GM23338 (cell line): ENCODE results near the gene PRLHR. TPM values are rescaled to one million over a fixed set of nuclear protein-coding genes. Genes with fewer than 3 reads are reported as not detected.

Experiments used
- ATAC-seq: fragments of 200-7000 bp; cut with Tn5 transposase; 3 replicates; pipeline ENCODE4 v1.9.1; 2020
- DNase-seq: peaks from one replicate; pipeline ENCODE4 v3.0.0-alpha.2; 2015; ENCODE audit warnings: low spot score
- H2AFZ ChIP-seq: fragments of 200-600 bp; sonication (generic); 2 replicates; pipeline ENCODE4 v1.8.0; 2016; ENCODE audit warnings: antibody characterized with exemption, mild to moderate bottlenecking, moderate library complexity
- H3F3A ChIP-seq: fragments of 200-600 bp; sonication (generic); replicated peaks from 2 replicates; pipeline ENCODE4 v1.8.0; 2017; ENCODE audit warnings: antibody characterized with exemption, mixed run types, low read depth
- H3K27ac ChIP-seq: fragments of 200-600 bp; sonication (generic); 2 replicates; pipeline ENCODE4 v1.6.1; 2016; ENCODE audit warnings: low read depth
- H3K27me3 ChIP-seq: fragments of 200-600 bp; sonication (generic); 2 replicates; pipeline ENCODE4 v1.8.0; 2016; ENCODE audit warnings: mild to moderate bottlenecking, mixed run types, moderate library complexity; ENCODE audit not compliant: insufficient read depth
- H3K36me3 ChIP-seq: fragments of 200-600 bp; sonication (generic); 2 replicates; pipeline ENCODE4 v1.8.0; 2016; ENCODE audit warnings: mild to moderate bottlenecking; ENCODE audit not compliant: insufficient read depth
- H3K4me1 ChIP-seq: fragments of 200-600 bp; sonication (generic); 2 replicates; pipeline ENCODE4 v1.8.0; 2016; ENCODE audit warnings: mild to moderate bottlenecking, moderate library complexity; ENCODE audit not compliant: insufficient read depth
- H3K4me2 ChIP-seq: fragments of 200-600 bp; sonication (generic); 2 replicates; pipeline ENCODE4 v1.7.1; 2017; ENCODE audit warnings: mixed run types
- H3K4me3 ChIP-seq: fragments of 200-600 bp; sonication (generic); 2 replicates; pipeline ENCODE4 v1.6.1; 2016; ENCODE audit warnings: mixed run types
- H3K79me2 ChIP-seq: fragments of 200-600 bp; sonication (generic); replicated peaks from 2 replicates; pipeline ENCODE4 v1.8.0; 2017; ENCODE audit warnings: mild to moderate bottlenecking; ENCODE audit not compliant: insufficient read depth
- H3K9me2 ChIP-seq: fragments of 200-600 bp; sonication (generic); 2 replicates; pipeline ENCODE4 v1.8.0; 2017; ENCODE audit not compliant: insufficient read depth
- H4K20me1 ChIP-seq: fragments of 200-600 bp; sonication (generic); replicated peaks from 2 replicates; pipeline ENCODE4 v1.8.0; 2017; ENCODE audit warnings: mild to moderate bottlenecking; ENCODE audit not compliant: insufficient read depth
- H3K27ac Mint-ChIP-seq: 2 replicates; pipeline ENCODE4 v1.8.0; 2020; ENCODE audit warnings: inconsistent platforms, mild to moderate bottlenecking, moderate library complexity, mixed read lengths
- H3K27me3 Mint-ChIP-seq: 3 replicates; pipeline ENCODE4 v1.8.0; 2022; ENCODE audit warnings: low read depth, mild to moderate bottlenecking, moderate library complexity, mixed read lengths, inconsistent platforms; ENCODE audit not compliant: insufficient read depth, poor library complexity
- H3K36me3 Mint-ChIP-seq: 3 replicates; pipeline ENCODE4 v1.8.0; 2021; ENCODE audit warnings: low read depth, mild to moderate bottlenecking, inconsistent platforms, moderate library complexity, mixed read lengths
- H3K4me1 Mint-ChIP-seq: 3 replicates; pipeline ENCODE4 v1.8.0; 2020; ENCODE audit warnings: mild to moderate bottlenecking, inconsistent platforms, mixed read lengths
- H3K4me3 Mint-ChIP-seq: 3 replicates; pipeline ENCODE4 v1.8.0; 2021; ENCODE audit warnings: moderate library complexity, mild to moderate bottlenecking, inconsistent platforms, mixed read lengths
- H3K9me3 Mint-ChIP-seq: 3 replicates; pipeline ENCODE4 v1.8.0; 2020; ENCODE audit warnings: moderate library complexity, mild to moderate bottlenecking, inconsistent platforms, mixed read lengths
- CREB1 ChIP-seq: fragments of 250-450 bp; sonication (Bioruptor Pico); IDR thresholded peaks from 2 replicates; pipeline ENCODE4 v1.5.0; 2020; ENCODE audit warnings: low read depth, mild to moderate bottlenecking, moderate library complexity
- REST ChIP-seq: IDR thresholded peaks from one replicate; pipeline ENCODE4 v1.6.1; 2018; ENCODE audit warnings: antibody characterized with exemption; ENCODE audit not compliant: unreplicated experiment
- ZNF331 ChIP-seq: fragments of 250-450 bp; sonication (Bioruptor Pico); IDR thresholded peaks from 2 replicates; pipeline ENCODE4 v1.5.0; 2020; ENCODE audit warnings: low read depth, mild to moderate bottlenecking, moderate library complexity
- polyA plus RNA-seq: library from polyadenylated mRNA; unstranded; fragments of >200 nt; fragmentation: Nextera tagmentation; extraction: Ambion mirVana; gene quantifications from 2 replicates; pipeline ENCODE4 v1.2.1, GENCODE V29; 2016
- total RNA-seq: library from RNA; depleted of rRNA; stranded (reverse); fragments of >200 nt; shearing (Covaris generic); gene quantifications from 2 replicates; pipeline ENCODE4 v1.2.3, GENCODE V29; 2014
- TF ChIP-seq, protein P1 (sequence below): fragments of 250-450 bp; sonication (Bioruptor Pico); IDR thresholded peaks from 2 replicates; pipeline ENCODE4 v1.5.0; 2020; ENCODE audit warnings: mild to moderate bottlenecking, moderate library complexity

Gene PRLHR
- total and polyA plus RNA-seq, 2 experiments from 2014 or later = 0.24 TPM; not detected in 1

DNA sequence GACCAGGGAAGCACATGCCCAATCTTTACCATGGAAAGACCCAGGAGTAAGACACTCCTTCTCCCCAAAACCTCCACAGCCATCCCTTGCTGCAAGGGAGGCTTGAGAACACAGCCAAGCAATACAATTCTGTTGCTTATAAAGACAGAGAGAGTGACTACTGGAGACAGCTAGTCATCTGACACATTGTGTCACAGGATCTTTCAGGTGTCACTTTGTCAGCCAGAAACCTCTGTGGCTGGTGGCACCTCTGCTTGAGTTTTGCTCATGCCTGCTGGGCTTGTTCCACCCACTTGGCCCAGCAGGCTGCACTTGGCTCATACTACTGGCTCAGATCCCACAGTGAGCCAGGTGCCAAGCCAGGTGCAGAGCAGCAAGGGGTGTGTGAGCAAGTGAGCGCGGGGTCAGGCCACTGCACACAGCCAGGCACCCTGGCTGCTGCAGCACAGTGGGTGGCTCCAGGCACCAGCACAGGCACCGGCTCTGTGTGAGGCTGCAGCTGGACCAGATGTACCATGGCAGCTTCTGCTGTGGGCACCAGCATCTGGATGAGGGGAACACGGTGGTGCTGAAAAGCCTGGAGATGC is 12.4 kb upstream of the PRLHR start:
- no peak overlapping the region for H3K27ac ChIP-seq
- DNase-seq = no peak
- H3K4me2 ChIP-seq = no peak overlapping the region
- H3K9me3 Mint-ChIP-seq = peaks cover 17% of the 10 kb centered on the region; the same call in 2 of the 3 replicates
- H3K36me3 ChIP-seq = no peaks in the 10 kb centered on the region
- no peak overlapping the region for H2AFZ ChIP-seq
- no peaks in the 10 kb centered on the region for H3K4me1 ChIP-seq
- TF ChIP-seq CREB1 (CRISPR knock-in tag) (no peak), ZNF331 (CRISPR knock-in tag) (no peak), REST (no peak)
- TF ChIP-seq, protein P1, sequence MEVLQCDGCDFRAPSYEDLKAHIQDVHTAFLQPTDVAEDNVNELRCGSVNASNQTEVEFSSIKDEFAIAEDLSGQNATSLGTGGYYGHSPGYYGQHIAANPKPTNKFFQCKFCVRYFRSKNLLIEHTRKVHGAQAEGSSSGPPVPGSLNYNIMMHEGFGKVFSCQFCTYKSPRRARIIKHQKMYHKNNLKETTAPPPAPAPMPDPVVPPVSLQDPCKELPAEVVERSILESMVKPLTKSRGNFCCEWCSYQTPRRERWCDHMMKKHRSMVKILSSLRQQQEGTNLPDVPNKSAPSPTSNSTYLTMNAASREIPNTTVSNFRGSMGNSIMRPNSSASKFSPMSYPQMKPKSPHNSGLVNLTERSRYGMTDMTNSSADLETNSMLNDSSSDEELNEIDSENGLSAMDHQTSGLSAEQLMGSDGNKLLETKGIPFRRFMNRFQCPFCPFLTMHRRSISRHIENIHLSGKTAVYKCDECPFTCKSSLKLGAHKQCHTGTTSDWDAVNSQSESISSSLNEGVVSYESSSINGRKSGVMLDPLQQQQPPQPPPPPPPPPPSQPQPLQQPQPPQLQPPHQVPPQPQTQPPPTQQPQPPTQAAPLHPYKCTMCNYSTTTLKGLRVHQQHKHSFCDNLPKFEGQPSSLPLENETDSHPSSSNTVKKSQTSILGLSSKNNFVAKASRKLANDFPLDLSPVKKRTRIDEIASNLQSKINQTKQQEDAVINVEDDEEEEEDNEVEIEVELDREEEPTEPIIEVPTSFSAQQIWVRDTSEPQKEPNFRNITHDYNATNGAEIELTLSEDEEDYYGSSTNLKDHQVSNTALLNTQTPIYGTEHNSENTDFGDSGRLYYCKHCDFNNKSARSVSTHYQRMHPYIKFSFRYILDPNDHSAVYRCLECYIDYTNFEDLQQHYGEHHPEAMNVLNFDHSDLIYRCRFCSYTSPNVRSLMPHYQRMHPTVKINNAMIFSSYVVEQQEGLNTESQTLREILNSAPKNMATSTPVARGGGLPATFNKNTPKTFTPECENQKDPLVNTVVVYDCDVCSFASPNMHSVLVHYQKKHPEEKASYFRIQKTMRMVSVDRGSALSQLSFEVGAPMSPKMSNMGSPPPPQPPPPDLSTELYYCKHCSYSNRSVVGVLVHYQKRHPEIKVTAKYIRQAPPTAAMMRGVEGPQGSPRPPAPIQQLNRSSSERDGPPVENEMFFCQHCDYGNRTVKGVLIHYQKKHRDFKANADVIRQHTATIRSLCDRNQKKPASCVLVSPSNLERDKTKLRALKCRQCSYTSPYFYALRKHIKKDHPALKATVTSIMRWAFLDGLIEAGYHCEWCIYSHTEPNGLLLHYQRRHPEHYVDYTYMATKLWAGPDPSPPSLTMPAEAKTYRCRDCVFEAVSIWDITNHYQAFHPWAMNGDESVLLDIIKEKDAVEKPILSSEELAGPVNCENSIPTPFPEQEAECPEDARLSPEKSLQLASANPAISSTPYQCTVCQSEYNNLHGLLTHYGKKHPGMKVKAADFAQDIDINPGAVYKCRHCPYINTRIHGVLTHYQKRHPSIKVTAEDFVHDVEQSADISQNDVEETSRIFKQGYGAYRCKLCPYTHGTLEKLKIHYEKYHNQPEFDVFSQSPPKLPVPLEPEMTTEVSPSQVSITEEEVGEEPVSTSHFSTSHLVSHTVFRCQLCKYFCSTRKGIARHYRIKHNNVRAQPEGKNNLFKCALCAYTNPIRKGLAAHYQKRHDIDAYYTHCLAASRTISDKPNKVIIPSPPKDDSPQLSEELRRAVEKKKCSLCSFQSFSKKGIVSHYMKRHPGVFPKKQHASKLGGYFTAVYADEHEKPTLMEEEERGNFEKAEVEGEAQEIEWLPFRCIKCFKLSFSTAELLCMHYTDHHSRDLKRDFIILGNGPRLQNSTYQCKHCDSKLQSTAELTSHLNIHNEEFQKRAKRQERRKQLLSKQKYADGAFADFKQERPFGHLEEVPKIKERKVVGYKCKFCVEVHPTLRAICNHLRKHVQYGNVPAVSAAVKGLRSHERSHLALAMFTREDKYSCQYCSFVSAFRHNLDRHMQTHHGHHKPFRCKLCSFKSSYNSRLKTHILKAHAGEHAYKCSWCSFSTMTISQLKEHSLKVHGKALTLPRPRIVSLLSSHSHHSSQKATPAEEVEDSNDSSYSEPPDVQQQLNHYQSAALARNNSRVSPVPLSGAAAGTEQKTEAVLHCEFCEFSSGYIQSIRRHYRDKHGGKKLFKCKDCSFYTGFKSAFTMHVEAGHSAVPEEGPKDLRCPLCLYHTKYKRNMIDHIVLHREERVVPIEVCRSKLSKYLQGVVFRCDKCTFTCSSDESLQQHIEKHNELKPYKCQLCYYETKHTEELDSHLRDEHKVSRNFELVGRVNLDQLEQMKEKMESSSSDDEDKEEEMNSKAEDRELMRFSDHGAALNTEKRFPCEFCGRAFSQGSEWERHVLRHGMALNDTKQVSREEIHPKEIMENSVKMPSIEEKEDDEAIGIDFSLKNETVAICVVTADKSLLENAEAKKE (CRISPR knock-in tag) = no peak
- H3K27ac Mint-ChIP-seq = no peak overlapping the region
- H3K27me3 Mint-ChIP-seq = no peaks in the 10 kb centered on the region
- H3K4me1 Mint-ChIP-seq = no peaks in the 10 kb centered on the region
- H3K79me2 ChIP-seq = no peaks in the 10 kb centered on the region
- H4K20me1 ChIP-seq = no peaks in the 10 kb centered on the region
- H3K4me3 Mint-ChIP-seq = no peak overlapping the region
- H3K4me3 ChIP-seq = no peak overlapping the region
- H3K9me2 ChIP-seq = no peaks in the 10 kb centered on the region
- ATAC-seq = no peak
- H3K27me3 ChIP-seq = no peaks in the 10 kb centered on the region
- H3K36me3 Mint-ChIP-seq = 0 out of 3 replicates have a peak, but pooled peaks cover 3% of the 10 kb centered on the region
- H3F3A ChIP-seq = no peaks in the 10 kb centered on the region
